NCI-H2171 treated with DMSO at 0.1 percent for 48 hours (cell line): ENCODE results near the gene RETREG1.
A peak's percentile ranks its signal among the peaks of the same experiment; 100 is the strongest.
"Not testable (repeated sequence)": the region's sequence is repeated elsewhere in the genome, so short reads cannot be mapped to it uniquely, and the experiment has no call there.

Experiments used
- DNase-seq: peaks from one replicate; lab custom pipeline; 2025; lab: John Stamatoyannopoulos, UW

The RETREG1 gene

GRCh38 chr5:16551628-16552027 lies 65.2 kb downstream of the RETREG1 start:
- no peak for DNase-seq

DNA sequence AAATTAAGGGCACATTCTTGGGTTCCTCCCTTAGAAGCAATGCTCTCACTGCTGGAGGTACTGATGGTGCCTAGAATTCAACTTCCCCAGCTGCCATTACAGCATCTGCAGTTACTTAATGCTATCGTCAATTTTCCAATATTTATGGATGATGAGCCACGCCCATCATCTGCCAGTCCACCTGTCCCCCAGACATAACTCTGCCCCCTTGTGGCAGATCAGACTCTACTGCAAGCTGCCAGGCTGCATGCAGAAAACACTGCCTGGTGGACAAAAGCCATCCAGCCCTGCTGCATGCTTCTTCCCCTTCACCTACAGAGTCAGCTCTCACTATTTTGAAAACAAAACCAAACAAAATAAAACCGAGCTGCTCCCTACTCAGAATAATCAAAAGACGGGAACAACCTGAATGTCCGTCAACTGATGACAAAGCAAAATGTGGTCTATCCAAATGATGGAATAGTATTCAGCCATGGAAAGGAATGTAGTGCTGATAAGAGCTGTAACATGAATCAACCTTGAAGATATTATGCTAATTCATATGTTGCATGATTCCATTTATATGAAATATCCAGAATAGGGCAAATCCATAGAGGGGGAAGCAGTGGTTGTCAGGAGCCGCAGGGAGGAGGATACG lies 66.4 kb downstream of the RETREG1 start:
- DNase-seq: peak; percentile 73

GRCh38 chr5:16549491-16550206 lies 67.1 kb downstream of the RETREG1 start:
- DNase-seq: no peak

- DNase-seq: no peak
These were observed 68.0 kb downstream of the RETREG1 start for GRCh38 chr5:16548812-16549211.

- no peak for DNase-seq
These were observed 68.7 kb downstream of the RETREG1 start for GRCh38 chr5:16548115-16548514.

DNA sequence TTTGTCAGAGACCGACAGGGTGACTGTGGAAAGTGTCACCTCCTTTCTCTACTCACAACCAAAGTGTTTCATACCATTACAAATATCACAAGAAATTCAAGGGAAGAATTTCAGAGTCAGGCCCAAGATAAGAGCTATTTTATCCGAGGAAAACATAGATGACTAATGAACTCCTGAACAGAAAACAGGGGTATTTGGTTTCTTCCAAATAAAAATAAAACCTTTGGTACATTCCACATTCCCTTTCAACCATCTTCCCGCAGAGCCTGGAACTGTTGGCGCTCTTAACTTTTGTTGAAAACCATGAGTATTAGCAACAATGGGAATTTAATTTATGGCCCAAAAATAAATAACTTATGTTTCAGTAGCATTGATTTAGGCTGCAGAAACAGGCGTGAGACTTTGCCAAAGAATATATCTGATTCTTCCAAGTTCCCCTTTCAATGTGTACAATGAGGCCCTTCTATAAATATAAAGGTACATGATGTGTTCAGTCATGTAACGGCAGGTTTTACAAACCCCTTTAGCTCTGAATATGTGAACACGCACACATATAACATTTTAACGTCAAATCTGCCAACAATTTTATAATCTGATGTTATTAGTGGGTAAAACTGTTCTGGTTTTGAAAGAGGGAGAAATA lies 69.5 kb downstream of the RETREG1 start:
- DNase-seq: no peak

- no peak for DNase-seq
These were observed 70.1 kb downstream of the RETREG1 start for GRCh38 chr5:16546732-16547131.

- DNase-seq: no peak
These were observed 72.0 kb downstream of the RETREG1 start for GRCh38 chr5:16544607-16545374.

DNA sequence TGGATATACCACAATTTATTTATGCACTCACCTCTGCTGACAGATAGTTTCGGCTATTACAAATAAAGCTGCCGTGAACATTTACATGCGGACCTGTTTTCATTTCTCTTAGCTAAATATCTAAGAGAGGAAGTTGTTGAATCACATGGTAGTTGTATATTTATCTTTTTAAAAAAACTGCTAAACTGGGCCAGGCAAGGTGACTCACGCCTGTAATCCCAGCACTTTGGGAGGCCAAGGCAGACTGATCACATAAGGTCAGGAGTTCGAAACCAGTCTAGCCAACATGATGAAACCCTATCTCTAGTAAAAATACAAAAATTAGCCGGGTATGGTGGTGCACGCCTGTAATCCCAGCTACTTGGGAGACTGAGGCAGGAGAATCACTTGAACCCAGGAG lies 73.6 kb downstream of the RETREG1 start:
- DNase-seq: not testable (repeated sequence)

DNA sequence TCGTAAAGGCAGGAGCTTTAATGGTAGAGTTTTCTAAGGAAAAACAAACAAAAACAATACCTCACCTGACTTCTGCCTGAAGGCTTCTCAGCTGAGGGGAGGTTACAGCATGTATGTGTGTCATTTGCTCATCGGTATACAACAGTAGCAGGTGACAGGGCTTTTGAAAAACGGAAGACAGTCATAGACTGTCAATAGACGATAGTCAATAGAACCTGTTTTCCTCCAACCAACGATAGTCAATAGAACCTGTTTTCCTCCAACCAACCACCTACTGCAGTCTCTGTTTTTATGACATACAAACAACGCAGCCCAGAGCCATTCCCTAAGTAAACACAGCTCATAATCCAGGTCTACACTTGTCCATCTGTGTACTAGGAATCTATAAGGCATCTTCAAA lies 74.6 kb downstream of the RETREG1 start:
- no peak for DNase-seq

- DNase-seq: not testable (repeated sequence)
These were observed 75.2 kb downstream of the RETREG1 start for GRCh38 chr5:16541592-16541991.

DNA sequence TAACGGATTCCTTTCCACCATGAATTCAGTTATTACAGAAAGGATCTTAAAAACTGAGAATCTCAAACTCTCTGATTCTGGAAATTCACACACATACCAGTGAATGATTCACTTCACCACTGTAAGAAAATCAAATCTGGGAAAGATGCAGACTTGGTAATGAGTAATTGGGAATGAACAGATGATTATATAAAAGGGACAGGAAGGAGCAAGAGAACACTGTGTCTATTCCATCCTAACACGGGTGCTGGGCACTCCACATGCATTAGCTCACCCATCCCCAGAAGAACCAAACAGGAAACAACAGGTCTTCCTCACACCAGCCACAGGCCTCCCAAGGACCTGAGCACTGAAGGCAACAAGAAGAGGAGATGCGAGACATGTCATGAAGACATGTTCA lies 76.4 kb downstream of the RETREG1 start:
- no peak for DNase-seq

GRCh38 chr5:16539169-16539666 lies 77.6 kb downstream of the RETREG1 start:
- DNase-seq: no peak

DNA sequence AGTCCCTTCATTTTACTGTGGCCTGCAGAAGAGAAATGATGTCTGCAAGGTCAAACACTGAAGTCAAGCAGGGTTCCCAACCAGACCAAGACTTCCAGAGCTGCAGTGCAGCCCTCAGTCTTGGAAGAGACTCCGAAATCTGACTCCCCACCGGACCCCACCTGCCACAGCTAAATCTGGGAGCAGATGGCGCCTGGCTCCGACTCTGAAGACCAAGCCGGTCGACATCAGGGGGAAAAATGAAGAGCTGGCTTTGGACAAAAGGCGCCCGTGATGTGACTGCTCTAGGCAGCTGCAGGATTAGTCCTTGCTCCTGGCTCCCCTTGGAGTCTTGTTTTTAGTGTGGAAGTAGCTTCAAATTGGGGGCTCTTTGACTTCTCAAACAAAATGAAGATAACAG lies 78.8 kb downstream of the RETREG1 start:
- DNase-seq: peak; percentile 87

GRCh38 chr5:16536818-16537217 lies 80.0 kb downstream of the RETREG1 start:
- no peak for DNase-seq

- DNase-seq: no peak
These were observed 80.6 kb downstream of the RETREG1 start for GRCh38 chr5:16536246-16536645.

DNA sequence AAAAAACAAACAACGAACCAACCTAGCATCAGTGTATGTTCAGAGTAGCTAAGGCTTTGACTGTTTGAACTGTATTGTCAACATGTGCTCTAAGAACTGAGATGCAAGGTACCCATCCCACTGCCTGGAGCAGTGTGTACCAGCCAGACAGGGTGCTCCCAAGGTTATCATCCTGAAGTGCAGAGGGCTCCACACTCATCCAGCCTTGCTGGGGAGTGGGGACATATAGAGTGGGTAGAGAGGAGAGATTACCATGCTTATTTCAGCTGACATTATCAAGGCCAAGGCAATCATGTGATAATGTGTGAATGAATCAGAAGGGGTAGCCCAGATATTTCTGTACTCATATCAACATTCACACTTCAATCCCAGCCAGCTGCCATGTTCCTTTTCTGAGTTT lies 82.5 kb downstream of the RETREG1 start:
- no peak for DNase-seq

- no peak for DNase-seq
These were observed 85.6 kb downstream of the RETREG1 start for GRCh38 chr5:16531063-16531648.

DNA sequence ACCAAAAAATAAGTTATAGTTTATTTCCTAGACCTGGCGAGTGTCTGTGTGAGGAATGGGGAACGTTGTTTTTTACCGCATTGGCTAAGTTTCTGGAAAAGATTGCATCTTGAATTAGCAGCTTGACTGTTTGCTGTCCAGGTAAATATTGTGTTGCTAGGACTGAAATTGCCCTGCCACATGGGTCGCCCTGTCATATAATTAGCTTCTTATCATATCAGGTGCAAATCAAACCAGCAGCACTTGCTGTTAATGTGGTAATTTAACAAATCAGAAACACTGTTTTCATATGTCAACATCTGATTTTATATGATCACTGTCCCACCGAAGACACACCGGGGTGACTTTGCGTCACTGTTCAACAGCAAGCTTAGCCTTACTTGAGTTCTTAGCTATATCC lies 87.5 kb downstream of the RETREG1 start:
- DNase-seq: no peak

GRCh38 chr5:16528382-16529110 lies 88.3 kb downstream of the RETREG1 start:
- DNase-seq: no peak

DNA sequence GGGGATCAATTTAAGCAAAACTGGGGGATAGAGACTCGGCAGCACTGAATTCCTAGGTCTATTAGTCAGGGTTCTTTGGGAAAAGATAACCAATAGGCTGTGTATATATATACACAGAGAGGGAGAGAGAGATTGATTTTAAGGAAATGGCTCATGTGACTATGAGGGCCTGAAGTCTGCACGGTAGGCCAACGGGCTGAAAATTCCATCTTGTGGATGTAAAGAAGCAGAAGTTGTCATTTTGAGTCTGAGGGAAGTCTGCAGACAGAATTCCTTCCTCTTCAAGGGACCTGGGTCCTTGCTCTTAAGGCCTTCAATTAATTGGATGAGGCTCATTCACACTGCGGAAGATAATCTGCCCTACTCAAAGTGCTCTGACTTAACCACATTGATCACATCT lies 91.1 kb downstream of the RETREG1 start:
- DNase-seq: no peak
